Endodermal cell (in vitro differentiated cells): ENCODE data around the gene FTCD. TPM values are rescaled to one million over a fixed set of nuclear protein-coding genes. Genes with fewer than 3 reads are reported as not detected.

Experiments
- DNase-seq: peaks from one replicate; pipeline ENCODE4 v3.0.0-alpha.2; 2017
- H3K27ac ChIP-seq: 2 replicates; pipeline ENCODE4 v1.5.1; 2013; ENCODE audit warnings: mild to moderate bottlenecking, low read depth, low read length, moderate library complexity
- H3K27me3 ChIP-seq: 2 replicates; pipeline ENCODE4 v1.6.1; 2013; ENCODE audit warnings: mild to moderate bottlenecking, low read length, moderate library complexity; ENCODE audit not compliant: insufficient read depth, control insufficient read depth, poor library complexity, severe bottlenecking
- H3K36me3 ChIP-seq: 2 replicates; pipeline ENCODE4 v1.7.0; 2013; ENCODE audit warnings: mild to moderate bottlenecking, low read length, moderate library complexity; ENCODE audit not compliant: control insufficient read depth, insufficient read depth
- H3K4me1 ChIP-seq: one replicate; pipeline ENCODE4 v1.7.0; 2013; ENCODE audit warnings: low read length; ENCODE audit not compliant: control insufficient read depth, insufficient read depth
- H3K4me3 ChIP-seq: 2 replicates; pipeline ENCODE4 v1.5.1; 2013; ENCODE audit warnings: mild to moderate bottlenecking, low read length, moderate library complexity
- H3K9ac ChIP-seq: 2 replicates; pipeline ENCODE4 v1.6.1; 2013; ENCODE audit warnings: mild to moderate bottlenecking, low read length, moderate library complexity; ENCODE audit not compliant: poor library complexity, severe bottlenecking; ENCODE audit errors: extremely low read depth
- H3K9me3 ChIP-seq: 2 replicates; pipeline ENCODE4 v1.6.1; 2013; ENCODE audit warnings: mild to moderate bottlenecking, low read length, moderate library complexity; ENCODE audit not compliant: control insufficient read depth
- H3K27ac Mint-ChIP-seq: 2 replicates; pipeline ENCODE4 v1.8.0; 2020; ENCODE audit warnings: mixed read lengths
- H3K27me3 Mint-ChIP-seq: 2 replicates; pipeline ENCODE4 v1.8.0; 2021; ENCODE audit warnings: mild to moderate bottlenecking, mixed read lengths; ENCODE audit not compliant: insufficient read depth
- H3K36me3 Mint-ChIP-seq: 2 replicates; pipeline ENCODE4 v1.8.0; 2020; ENCODE audit warnings: low read depth, mixed read lengths
- H3K4me1 Mint-ChIP-seq: 2 replicates; pipeline ENCODE4 v1.8.0; 2020; ENCODE audit warnings: mixed read lengths
- H3K4me3 Mint-ChIP-seq: 2 replicates; pipeline ENCODE4 v1.8.0; 2020; ENCODE audit warnings: mild to moderate bottlenecking, moderate library complexity, mixed read lengths
- H3K9me3 Mint-ChIP-seq: 2 replicates; pipeline ENCODE4 v1.8.0; 2020; ENCODE audit warnings: mild to moderate bottlenecking, mixed read lengths
- WGBS, 2 experiments: methylation state at CpG; one replicate each; pipeline versions ENCODE4 v1.1.5 to v1.1.7; 2013; ENCODE audit warnings: missing lambda C conversion rate in 2 of 2, mixed read lengths in 1 of 2; ENCODE audit not compliant: insufficient coverage in 1 of 2, insufficient read length in 1 of 2; 5-methylcytosine and 5-hydroxymethylcytosine counted together
- total RNA-seq, 2 donors: library from RNA; stranded (reverse); fragmentation: NEBNext Ultra II Directional in 1 of 2; extraction: Animal tissue kit (Norgen Biotek cat#: 25700) in 1 of 2; gene quantifications; 2 replicates in 1 of 2; 3 replicates in 1 of 2; pipeline ENCODE4 v1.2.1, GENCODE V29; 2021
- TF ChIP-seq, protein P1 (sequence below): fragments of 200-600 bp; sonication (generic); conservative IDR thresholded peaks from 2 replicates; pipeline ENCODE4 v1.5.0; 2021; ENCODE audit warnings: antibody characterized with exemption, mild to moderate bottlenecking

FTCD gene
- total RNA-seq, 2 donors from 2014 or later: 3.5 to 4.6 TPM

DNA sequence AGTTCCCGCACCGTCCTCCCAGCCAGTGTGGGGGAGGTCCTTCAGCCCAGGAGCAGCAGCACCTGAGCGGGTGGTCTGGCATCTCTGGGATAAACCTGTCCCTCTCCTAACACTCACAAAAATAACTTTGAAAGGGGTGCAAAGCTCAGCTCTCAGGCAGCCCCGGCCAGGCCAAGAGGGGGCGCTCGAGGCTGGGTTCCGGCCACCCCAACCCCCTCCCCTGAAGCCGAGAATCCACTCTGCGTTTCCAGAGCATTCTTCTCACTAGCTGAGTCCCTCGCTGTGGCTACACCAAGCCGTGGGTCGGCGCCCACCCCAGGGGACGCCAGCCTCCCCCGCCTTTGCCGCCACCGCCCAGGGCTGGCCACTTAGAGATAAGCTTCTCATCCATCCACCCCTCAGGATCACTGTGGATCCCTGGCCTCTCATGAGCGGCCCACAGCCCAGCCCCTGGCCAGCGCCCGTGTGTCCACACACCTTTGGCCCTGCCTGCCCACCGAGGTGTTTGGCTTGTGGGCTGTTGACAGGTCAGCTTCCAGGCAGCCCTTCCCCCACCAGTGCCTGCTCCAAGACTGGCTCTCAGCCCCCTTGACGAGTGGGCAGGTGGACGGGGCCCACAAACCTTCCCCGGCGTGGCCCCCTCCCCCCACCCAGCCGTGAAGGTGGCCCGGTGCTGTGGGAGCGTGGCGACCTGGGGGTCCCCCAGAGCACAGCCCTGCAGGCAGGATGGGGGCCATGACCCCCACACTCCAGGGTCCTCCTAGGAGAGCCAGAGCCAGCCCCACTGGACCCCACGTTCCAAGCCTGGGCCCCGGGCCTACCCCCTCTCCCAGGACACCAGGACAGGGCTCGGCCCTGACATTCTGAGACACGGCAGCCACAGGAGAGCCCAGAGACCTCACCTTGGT, 1.9 kb downstream of the FTCD start:
- H3K36me3 ChIP-seq: no peaks in the 10 kb centered on the region
- Mint-ChIP-seq H3K27ac (no peak overlapping the region), H3K9me3 (no peaks in the 10 kb centered on the region), H3K4me3 (no peak overlapping the region), H3K36me3 (no peaks in the 10 kb centered on the region), H3K27me3 (no peaks in the 10 kb centered on the region), H3K4me1 (peaks cover 3% of the 10 kb centered on the region)
- no peaks in the 10 kb centered on the region for H3K27me3 ChIP-seq
- no peak overlapping the region for H3K4me3 ChIP-seq
- H3K4me1 ChIP-seq: peaks cover 9% of the 10 kb centered on the region
- H3K27ac ChIP-seq: peak overlapping the region; percentile 21
- TF ChIP-seq, protein P1, sequence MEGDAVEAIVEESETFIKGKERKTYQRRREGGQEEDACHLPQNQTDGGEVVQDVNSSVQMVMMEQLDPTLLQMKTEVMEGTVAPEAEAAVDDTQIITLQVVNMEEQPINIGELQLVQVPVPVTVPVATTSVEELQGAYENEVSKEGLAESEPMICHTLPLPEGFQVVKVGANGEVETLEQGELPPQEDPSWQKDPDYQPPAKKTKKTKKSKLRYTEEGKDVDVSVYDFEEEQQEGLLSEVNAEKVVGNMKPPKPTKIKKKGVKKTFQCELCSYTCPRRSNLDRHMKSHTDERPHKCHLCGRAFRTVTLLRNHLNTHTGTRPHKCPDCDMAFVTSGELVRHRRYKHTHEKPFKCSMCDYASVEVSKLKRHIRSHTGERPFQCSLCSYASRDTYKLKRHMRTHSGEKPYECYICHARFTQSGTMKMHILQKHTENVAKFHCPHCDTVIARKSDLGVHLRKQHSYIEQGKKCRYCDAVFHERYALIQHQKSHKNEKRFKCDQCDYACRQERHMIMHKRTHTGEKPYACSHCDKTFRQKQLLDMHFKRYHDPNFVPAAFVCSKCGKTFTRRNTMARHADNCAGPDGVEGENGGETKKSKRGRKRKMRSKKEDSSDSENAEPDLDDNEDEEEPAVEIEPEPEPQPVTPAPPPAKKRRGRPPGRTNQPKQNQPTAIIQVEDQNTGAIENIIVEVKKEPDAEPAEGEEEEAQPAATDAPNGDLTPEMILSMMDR: peak; percentile 95
- DNase-seq: peak; percentile 94
- WGBS, 2 experiments: 57 to 61% methylated on average over 9 to 32 of the region's 33 CpGs
- H3K9ac ChIP-seq: no peak overlapping the region
- H3K9me3 ChIP-seq: no peaks in the 10 kb centered on the region

DNA sequence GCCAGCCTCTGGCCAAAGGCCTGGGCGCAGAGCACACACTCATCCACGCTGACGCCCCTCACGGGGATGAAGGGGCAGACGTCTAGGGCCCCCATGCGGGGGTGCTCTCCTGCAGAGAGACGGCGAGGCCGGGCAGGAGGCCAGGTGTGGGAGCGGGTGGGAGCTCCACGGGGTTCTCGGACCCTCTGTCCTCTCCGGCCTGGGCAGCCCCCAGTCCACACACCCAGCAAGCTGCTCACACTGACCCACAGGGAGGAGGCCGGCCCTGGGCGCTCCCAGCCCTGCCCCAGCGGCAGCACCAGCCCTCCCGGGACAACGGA, 2.5 kb downstream of the FTCD start:
- Histone ChIP-seq H3K4me3 (no peak overlapping the region), H3K27me3 (no peaks in the 10 kb centered on the region), H3K36me3 (no peaks in the 10 kb centered on the region), H3K9me3 (no peaks in the 10 kb centered on the region), H3K9ac (no peak overlapping the region), H3K27ac (no peak overlapping the region), H3K4me1 (peaks cover 9% of the 10 kb centered on the region)
- TF ChIP-seq, protein P1: no peak
- Mint-ChIP-seq H3K36me3 (no peaks in the 10 kb centered on the region), H3K27me3 (no peaks in the 10 kb centered on the region), H3K4me1 (peaks cover 3% of the 10 kb centered on the region), H3K4me3 (no peak overlapping the region), H3K9me3 (no peaks in the 10 kb centered on the region), H3K27ac (no peak overlapping the region)
- 78 to 80% methylated on average over 10 to 18 of the region's 18 CpGs for WGBS, 2 experiments
- DNase-seq: no peak

DNA sequence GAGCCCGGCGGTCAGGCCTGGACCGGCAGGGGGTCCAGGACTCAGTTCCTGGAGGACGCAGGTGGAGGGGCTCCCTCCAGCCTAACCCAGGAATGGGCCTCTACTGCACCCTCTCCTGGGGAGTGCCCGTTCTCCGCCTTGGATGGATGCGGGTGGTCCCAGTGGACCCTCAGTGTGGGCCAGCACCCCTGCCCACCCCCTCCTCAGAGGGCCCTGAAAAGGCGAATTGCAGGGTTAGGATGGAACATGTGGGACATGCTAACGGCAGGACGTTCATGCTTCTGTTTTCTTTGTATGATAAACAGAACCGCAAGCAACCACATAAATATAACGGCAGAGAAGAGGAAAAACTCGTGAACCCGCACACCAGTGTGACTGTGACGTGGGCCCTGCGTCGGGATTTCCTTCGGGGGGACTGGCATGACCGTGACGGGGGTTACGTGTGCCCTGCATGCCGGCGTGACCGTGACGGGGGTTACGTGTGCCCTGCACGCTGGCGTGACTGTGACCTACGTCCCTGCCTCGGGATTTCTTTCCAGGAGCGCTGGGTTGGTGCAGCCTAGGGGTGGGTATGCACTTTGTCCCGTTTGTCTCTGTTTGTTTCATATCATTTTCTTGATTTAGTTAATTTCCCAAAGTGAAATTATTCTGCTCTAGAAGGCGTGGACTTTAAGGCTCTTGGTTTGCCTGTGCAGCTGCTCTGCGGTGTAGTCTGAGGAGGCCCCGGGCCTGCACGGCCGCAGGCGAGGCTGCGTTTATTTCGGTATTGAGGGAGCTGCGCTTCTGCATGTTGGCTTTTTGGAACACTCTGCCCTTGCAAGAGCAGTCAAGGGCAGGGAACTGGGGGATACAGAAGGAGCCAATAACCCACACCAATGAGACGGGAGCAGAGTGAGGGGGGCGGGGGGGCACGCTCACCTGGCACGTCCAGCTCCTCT, 3.1 kb downstream of the FTCD start:
- peak; percentile 48 for DNase-seq
- peak overlapping the region; percentile 77 for H3K27ac Mint-ChIP-seq

More for the DNA sequence above, 3.1 kb downstream of the FTCD start:
- Histone ChIP-seq H3K27ac (no peak overlapping the region), H3K27me3 (no peaks in the 10 kb centered on the region), H3K9me3 (no peaks in the 10 kb centered on the region), H3K36me3 (no peaks in the 10 kb centered on the region), H3K9ac (no peak overlapping the region), H3K4me1 (peaks cover 9% of the 10 kb centered on the region), H3K4me3 (no peak overlapping the region)
- Mint-ChIP-seq H3K4me1 (peaks cover 3% of the 10 kb centered on the region), H3K27me3 (no peaks in the 10 kb centered on the region), H3K36me3 (no peaks in the 10 kb centered on the region), H3K9me3 (no peaks in the 10 kb centered on the region), H3K4me3 (no peak overlapping the region)
- TF ChIP-seq, protein P1: no peak
- WGBS, 2 experiments: 94 to 95% methylated on average over 28 to 45 of the region's 45 CpGs
